Effector memory CD4-positive, alpha-beta T cell (primary cell): ENCODE data around the gene SMARCD3.

Experiments used
- DNase-seq, 3 donors: peaks; one replicate each; pipeline ENCODE4 v3.0.0-alpha.2; 2020
- H3K27ac ChIP-seq: 2 replicates; pipeline ENCODE4 v1.7.0; 2013; ENCODE audit warnings: mild to moderate bottlenecking, low read length, moderate library complexity; ENCODE audit not compliant: insufficient read depth, poor library complexity, severe bottlenecking
- H3K27me3 ChIP-seq: replicated peaks from 2 replicates; pipeline ENCODE4 v1.7.0; 2013; ENCODE audit warnings: mild to moderate bottlenecking, low read length; ENCODE audit not compliant: insufficient read depth, control insufficient read depth, poor library complexity, severe bottlenecking
- H3K36me3 ChIP-seq: 2 replicates; pipeline ENCODE4 v1.7.0; 2013; ENCODE audit warnings: mild to moderate bottlenecking, low read length, moderate library complexity; ENCODE audit not compliant: control insufficient read depth, insufficient read depth
- H3K4me1 ChIP-seq: 2 replicates; pipeline ENCODE4 v1.7.0; 2013; ENCODE audit warnings: low read length, mild to moderate bottlenecking; ENCODE audit not compliant: control insufficient read depth, insufficient read depth, poor library complexity, severe bottlenecking
- H3K4me3 ChIP-seq: 2 replicates; pipeline ENCODE4 v1.7.0; 2013; ENCODE audit warnings: low read length, low read depth, mild to moderate bottlenecking; ENCODE audit not compliant: insufficient read depth, poor library complexity, severe bottlenecking
- H3K9me3 ChIP-seq: 2 replicates; pipeline ENCODE4 v1.7.0; 2013; ENCODE audit warnings: mild to moderate bottlenecking, low read length, moderate library complexity; ENCODE audit not compliant: control insufficient read depth

SMARCD3 gene

DNA sequence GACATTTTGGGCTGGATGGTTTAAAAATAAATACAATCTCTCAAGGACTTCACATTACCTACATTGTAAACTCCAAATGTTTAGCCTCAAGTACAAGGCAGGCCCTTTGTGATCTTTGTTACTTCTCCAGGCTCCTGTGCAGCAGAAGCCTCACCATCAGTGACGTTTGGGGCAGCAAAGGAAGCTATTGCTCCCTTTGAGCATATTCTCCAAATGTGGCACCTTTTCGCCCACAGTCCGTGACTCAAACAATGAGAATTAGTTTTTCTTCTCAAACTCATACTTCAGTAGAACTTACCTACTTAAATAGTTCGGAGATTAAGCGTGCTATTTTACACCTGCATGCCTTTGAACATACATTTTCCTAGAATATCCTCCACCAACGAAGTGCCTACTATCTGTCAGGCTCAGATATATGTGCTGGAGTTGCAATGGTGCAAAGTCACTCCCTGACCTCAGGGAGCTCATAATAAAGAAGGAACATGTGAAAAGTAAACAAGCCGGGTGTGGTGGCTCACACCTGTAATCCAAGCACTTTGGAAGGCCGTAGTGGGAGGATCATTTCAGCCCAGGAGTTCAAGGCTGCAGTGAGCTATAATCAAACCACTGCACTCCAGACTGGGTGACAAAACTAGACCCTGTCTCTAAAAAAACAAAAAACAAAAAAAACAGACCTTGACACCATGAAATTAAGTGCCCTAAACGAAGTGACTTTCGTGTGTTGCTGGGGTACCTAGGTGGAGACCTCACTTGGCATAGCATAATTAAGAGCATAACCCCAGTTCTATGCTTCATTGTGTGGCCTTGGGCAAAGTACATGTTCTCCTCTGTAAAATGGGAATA is 20.2 kb downstream of the SMARCD3 start:
- no peaks in the 10 kb centered on the region for H3K27me3 ChIP-seq
- no peak overlapping the region for H3K27ac ChIP-seq
- peaks cover 16% of the 10 kb centered on the region for H3K36me3 ChIP-seq
- peak overlapping the region; percentile 69 for H3K4me3 ChIP-seq
- no peaks in the 10 kb centered on the region for H3K9me3 ChIP-seq
- no peak for DNase-seq
- H3K4me1 ChIP-seq, result peaks cover 16% of the 10 kb centered on the region

DNA sequence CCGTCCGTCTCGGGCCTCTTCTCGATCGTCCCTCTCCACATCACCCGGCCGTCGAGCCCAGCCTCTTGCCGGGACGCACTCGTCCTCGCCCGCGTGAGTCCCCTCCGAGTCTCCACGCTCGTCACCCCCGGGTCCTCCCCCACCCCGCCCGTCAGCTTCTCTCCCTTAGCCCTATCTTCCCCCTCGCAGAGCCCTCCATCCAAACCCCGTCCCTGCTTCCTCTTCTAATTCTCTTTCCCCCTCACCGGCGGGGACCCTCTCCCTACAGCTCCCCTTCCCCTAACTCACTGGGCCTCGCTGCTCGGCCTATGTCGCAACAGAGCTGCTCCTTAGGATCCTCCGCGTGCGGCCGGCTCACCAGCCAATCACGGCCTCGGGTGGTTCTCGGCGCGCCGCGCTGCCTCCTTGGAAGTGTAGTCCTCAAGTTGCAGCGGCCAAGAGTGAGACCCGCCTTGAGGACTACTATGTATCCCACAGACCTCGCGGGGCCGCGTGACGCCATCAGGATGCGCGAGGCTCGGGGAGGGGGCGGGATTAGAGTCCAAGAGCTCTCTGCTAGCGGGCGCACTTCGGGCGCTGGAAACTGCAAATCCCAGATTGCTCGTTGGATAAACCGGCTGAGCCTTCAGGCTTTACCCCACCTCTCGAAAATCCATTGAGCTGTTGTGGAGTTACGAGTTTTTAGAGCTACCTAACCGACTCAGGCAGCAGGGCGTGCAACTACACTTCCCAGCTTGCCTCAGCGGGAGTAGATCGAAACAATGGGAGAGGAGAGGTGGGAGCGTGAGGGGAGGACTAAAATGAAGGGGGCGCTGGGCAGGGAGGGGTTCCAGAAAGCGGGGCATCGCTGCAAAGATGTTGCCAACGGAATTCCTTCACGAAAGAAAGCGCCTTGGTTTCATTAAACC is 21.4 kb downstream of the SMARCD3 start, which contains the start of gene ABCF2:
ABCF2 (minus strand) TSS at position 331 of the 908 bp plus-strand sequence. CDS start 747 bp downstream, outside the sequence.
- Histone ChIP-seq H3K9me3 (no peaks in the 10 kb centered on the region), H3K4me3 (peak within 1 kb of the TSS; percentile 69), H3K4me1 (peaks cover 15% of the 10 kb centered on the region), H3K27ac (peak within 1 kb of the TSS; percentile 81), H3K36me3 (peaks cover 26% of the 10 kb centered on the region), H3K27me3 (no peaks in the 10 kb centered on the region)
- DNase-seq, result peak; percentile 92 to 97 (median 96)

DNA sequence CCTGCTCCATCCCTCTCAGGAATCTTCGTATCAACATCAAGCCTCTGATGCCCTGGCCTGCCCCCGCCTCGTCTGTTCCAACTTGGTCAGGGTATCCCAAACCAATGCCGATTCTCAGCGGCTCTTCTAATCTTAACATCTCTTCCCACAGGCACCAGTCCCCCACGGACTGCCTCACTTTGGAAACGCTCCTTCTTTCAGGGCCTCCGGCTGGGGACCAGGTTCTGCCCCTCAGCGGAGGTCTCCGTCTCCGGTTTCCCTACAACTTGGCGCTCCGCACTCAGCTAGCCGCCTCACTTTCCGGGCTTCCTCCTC is 22.0 kb downstream of the SMARCD3 start:
- DNase-seq, result no peak

DNA sequence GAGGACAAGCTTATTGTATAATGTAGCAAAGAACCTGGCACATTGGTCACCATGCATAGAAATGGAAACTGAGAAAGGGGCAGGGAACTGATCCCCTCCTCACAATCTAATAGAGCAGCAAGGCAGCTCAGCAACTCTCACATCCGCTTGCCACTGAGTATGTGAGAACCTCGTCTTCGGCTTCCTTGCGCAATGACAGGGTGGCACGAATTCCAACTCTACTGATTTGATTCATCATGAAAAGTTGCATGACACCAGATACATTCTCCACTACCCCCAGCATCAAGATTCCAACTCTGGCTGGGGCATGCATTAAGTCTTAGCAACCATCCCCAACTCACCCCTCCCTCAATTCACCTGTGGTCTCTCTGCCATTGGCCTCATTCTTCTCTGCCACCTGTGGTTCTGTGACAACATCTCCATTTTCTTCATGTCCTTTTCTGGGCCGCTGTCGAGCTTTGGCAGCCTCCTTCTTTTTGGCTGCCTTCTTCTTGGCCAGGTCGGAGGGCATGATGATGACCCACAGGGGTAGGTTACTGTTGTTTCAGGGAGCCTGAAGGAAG is 22.5 kb downstream of the SMARCD3 start:
- DNase-seq, result no peak
- Histone ChIP-seq H3K36me3 (peaks cover 36% of the 10 kb centered on the region), H3K27ac (peak overlapping the region; percentile 81)

More for the DNA sequence above, 22.0 kb downstream of the SMARCD3 start:
- Histone ChIP-seq H3K27me3 (no peaks in the 10 kb centered on the region), H3K9me3 (no peaks in the 10 kb centered on the region), H3K4me3 (peak overlapping the region; percentile 69), H3K36me3 (peaks cover 32% of the 10 kb centered on the region), H3K4me1 (peaks cover 11% of the 10 kb centered on the region), H3K27ac (peak overlapping the region; percentile 81)

DNA sequence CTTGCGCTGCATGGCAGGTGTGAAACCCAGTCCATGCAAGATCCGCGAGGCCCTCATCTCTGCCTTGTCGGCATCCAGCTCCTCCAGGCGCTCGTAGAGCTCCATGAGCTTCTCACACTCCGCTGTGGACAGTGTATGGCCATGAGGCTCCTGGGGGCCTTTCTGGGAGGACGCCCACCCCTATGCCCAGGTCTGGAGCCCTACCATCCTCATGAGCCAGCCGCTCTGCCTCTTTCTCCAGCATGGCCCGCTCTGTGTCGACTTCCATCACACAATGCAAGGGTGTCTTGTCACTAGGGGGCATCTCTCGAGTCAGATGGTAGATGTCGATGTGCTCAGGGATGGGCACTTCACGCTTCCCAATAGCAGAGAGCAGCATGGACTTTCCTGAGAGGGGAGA is 24.8 kb downstream of the SMARCD3 start:
- no peaks in the 10 kb centered on the region for H3K9me3 ChIP-seq
- DNase-seq, result no peak
- H3K36me3 ChIP-seq, result peaks cover 56% of the 10 kb centered on the region
- no peak overlapping the region for H3K27ac ChIP-seq
- H3K4me3 ChIP-seq, result no peak overlapping the region
- no peaks in the 10 kb centered on the region for H3K27me3 ChIP-seq
- peaks cover 11% of the 10 kb centered on the region for H3K4me1 ChIP-seq

More for the DNA sequence above, 22.5 kb downstream of the SMARCD3 start:
- peak overlapping the region; percentile 69 for H3K4me3 ChIP-seq
- no peaks in the 10 kb centered on the region for H3K27me3 ChIP-seq
- H3K4me1 ChIP-seq, result peaks cover 11% of the 10 kb centered on the region
- H3K9me3 ChIP-seq, result no peaks in the 10 kb centered on the region

DNA sequence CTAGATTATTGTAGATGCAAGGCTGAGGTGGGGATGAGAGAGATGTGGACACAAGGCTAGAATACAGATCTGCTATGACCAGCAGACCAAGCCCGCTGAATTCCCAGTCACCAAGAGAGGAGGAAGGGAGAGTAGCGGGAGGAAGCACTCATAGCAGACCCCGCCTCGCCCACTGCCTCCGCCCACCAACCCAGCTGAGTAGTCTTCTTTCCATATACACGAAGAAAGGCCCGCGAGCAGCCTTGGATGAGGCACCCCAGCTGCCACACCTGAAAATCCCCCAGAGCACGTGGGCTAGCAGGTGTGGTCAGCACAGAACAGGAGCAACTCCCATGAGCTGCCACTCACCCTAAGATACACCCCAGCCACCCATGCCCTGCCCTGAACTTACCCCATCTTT is 30.3 kb downstream of the SMARCD3 start:
- no peaks in the 10 kb centered on the region for H3K4me1 ChIP-seq
- no peak overlapping the region for H3K27ac ChIP-seq
- H3K4me3 ChIP-seq, result no peak overlapping the region
- no peak for DNase-seq
- H3K27me3 ChIP-seq, result no peaks in the 10 kb centered on the region
- H3K36me3 ChIP-seq, result peaks cover 92% of the 10 kb centered on the region
- no peaks in the 10 kb centered on the region for H3K9me3 ChIP-seq

DNA sequence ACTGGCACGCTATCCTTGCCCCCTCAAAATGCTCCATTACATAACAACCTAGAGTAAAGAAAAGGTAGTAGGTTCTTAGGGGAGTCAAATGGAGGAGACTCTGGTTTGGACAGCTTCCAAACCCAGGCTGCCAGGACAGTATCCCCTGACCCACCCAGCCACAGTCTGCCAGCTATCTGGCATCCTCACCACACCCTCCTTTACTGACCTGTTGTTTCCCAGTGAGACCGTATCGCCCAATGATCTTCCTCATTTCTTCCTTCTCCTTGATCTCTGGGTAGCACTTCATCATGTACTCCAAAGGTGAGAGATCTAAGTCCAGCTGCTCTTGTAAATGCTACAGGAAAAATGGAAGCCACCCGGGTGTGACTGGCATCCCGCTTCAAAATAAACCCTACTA is 33.1 kb downstream of the SMARCD3 start:
- H3K27ac ChIP-seq, result no peak overlapping the region
- no peak overlapping the region for H3K4me3 ChIP-seq
- H3K4me1 ChIP-seq, result no peaks in the 10 kb centered on the region
- DNase-seq, result no peak
- no peaks in the 10 kb centered on the region for H3K9me3 ChIP-seq
- no peaks in the 10 kb centered on the region for H3K27me3 ChIP-seq
- peaks cover 76% of the 10 kb centered on the region for H3K36me3 ChIP-seq

DNA sequence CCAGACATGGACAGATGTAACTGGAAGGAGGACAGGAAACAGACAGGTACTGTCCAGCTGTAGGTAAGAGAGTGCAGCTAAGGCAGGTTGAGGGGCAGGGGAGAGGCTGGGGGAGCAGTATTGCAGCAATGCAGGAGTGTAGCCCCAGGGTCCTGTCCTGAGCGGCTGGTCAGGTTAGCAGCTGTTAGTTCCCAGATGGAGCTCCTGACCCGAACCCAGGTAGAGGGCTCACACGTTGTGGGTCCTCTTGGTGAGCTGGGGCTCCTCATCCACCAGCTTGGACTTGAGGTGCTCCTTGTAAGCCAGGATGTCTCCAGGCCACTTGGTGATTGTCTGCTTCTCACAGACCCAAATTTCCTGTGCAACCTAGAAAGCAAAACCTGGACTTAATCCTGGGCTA is 34.7 kb downstream of the SMARCD3 start:
- H3K36me3 ChIP-seq, result peaks cover 62% of the 10 kb centered on the region
- no peaks in the 10 kb centered on the region for H3K4me1 ChIP-seq
- H3K27me3 ChIP-seq, result no peaks in the 10 kb centered on the region
- no peak for DNase-seq
- H3K27ac ChIP-seq, result no peak overlapping the region
- no peak overlapping the region for H3K4me3 ChIP-seq
- no peaks in the 10 kb centered on the region for H3K9me3 ChIP-seq

DNA sequence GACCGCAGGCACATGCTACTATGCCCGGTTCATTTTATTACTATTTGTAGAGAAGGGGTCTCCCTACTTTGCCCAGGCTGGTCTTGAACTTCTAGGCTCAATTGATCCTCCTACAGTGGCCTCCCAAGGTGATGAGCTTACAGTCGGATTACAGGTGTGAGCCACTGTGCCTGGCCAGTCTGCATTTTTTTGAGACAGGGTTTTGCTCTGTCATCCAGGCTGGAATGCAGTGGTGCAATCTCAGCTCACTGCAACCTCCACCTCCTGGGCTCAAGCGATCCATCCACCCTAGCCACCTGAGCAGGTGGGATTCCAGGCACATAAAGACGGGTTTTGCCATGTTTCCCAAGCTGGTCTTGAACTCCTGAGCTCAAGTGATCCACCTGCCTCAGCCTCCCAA is 35.9 kb downstream of the SMARCD3 start:
- no peak for DNase-seq
- no peak overlapping the region for H3K4me3 ChIP-seq
- H3K4me1 ChIP-seq, result peaks cover 5% of the 10 kb centered on the region
- peaks cover 50% of the 10 kb centered on the region for H3K36me3 ChIP-seq
- no peaks in the 10 kb centered on the region for H3K27me3 ChIP-seq
- no peak overlapping the region for H3K27ac ChIP-seq
- no peaks in the 10 kb centered on the region for H3K9me3 ChIP-seq
